ENCODE data around the gene MYLK. TPM values are rescaled to one million over a fixed set of nuclear protein-coding genes. Genes with fewer than 3 reads are reported as not detected.

MYLK gene
- total and polyA plus RNA-seq, 10 of the 15 experiments (the other 5 are each of a cell fraction or from before 2014, with no cell fraction given) = 0.04 to 1.6 (median 0.42) TPM; not detected in 1

DNA sequence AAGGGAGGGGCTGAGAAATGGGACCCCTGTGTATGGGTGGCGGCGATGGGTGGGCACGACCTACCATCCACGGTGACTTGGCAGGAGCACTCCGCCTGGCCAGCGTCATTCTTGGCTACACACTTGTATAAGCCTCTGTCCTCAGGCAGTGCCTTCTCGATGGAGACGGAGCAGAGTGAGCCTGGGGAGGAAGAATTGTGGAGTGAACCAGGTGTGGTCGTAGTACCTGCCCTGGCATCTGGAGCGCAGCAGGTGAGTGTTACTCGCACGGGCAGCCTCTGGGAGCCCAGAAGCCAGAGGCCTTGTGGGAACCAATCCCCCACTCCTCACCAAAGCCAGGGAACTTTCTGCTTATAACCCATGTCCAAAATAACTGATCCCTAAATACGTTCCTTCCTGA, 191.5 kb downstream of the MYLK start (continued):
- TF ChIP-seq, protein P1, sequence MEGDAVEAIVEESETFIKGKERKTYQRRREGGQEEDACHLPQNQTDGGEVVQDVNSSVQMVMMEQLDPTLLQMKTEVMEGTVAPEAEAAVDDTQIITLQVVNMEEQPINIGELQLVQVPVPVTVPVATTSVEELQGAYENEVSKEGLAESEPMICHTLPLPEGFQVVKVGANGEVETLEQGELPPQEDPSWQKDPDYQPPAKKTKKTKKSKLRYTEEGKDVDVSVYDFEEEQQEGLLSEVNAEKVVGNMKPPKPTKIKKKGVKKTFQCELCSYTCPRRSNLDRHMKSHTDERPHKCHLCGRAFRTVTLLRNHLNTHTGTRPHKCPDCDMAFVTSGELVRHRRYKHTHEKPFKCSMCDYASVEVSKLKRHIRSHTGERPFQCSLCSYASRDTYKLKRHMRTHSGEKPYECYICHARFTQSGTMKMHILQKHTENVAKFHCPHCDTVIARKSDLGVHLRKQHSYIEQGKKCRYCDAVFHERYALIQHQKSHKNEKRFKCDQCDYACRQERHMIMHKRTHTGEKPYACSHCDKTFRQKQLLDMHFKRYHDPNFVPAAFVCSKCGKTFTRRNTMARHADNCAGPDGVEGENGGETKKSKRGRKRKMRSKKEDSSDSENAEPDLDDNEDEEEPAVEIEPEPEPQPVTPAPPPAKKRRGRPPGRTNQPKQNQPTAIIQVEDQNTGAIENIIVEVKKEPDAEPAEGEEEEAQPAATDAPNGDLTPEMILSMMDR (IDR thresholded peaks at IDR 0.05 in 2 of 3, conservative IDR thresholded peaks at IDR 0.05 in 1 of 3; ENCODE audit: control insufficient read depth in 2 of 3, extremely low read depth in 1 of 3, insufficient read depth in 1 of 3, low read depth in 3 of 3, low read length in 3 of 3) = no peak
- TF ChIP-seq, protein P2, sequence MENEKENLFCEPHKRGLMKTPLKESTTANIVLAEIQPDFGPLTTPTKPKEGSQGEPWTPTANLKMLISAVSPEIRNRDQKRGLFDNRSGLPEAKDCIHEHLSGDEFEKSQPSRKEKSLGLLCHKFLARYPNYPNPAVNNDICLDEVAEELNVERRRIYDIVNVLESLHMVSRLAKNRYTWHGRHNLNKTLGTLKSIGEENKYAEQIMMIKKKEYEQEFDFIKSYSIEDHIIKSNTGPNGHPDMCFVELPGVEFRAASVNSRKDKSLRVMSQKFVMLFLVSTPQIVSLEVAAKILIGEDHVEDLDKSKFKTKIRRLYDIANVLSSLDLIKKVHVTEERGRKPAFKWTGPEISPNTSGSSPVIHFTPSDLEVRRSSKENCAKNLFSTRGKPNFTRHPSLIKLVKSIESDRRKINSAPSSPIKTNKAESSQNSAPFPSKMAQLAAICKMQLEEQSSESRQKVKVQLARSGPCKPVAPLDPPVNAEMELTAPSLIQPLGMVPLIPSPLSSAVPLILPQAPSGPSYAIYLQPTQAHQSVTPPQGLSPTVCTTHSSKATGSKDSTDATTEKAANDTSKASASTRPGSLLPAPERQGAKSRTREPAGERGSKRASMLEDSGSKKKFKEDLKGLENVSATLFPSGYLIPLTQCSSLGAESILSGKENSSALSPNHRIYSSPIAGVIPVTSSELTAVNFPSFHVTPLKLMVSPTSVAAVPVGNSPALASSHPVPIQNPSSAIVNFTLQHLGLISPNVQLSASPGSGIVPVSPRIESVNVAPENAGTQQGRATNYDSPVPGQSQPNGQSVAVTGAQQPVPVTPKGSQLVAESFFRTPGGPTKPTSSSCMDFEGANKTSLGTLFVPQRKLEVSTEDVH (IDR thresholded peaks at IDR 0.05; ENCODE audit: low read depth, partially characterized antibody) = no peak
- TF ChIP-seq BMI1 (IDR thresholded peaks at IDR 0.05; ENCODE audit: borderline replicate concordance) (no peak), LARP7 (IDR thresholded peaks at IDR 0.05) (no peak), ELK1 (IDR thresholded peaks at IDR 0.05; ENCODE audit: low read depth, low read length) (no peak), YY1 (IDR thresholded peaks at IDR 0.05; ENCODE audit: low read depth, low read length) (no peak)

GRCh38 chr3:123692041-123692440, 192.1 kb downstream of the MYLK start:
- H4K20me1 ChIP-seq (ENCODE audit: control insufficient read depth, insufficient read depth) = no peaks in the 10 kb centered on the region
- WGBS (ENCODE audit: insufficient coverage, insufficient replicate concordance, low lambda C conversion rate, missing lambda C conversion rate) = 45% methylated on average over 9 of the region's 9 CpGs
- TF ChIP-seq, protein P3, sequence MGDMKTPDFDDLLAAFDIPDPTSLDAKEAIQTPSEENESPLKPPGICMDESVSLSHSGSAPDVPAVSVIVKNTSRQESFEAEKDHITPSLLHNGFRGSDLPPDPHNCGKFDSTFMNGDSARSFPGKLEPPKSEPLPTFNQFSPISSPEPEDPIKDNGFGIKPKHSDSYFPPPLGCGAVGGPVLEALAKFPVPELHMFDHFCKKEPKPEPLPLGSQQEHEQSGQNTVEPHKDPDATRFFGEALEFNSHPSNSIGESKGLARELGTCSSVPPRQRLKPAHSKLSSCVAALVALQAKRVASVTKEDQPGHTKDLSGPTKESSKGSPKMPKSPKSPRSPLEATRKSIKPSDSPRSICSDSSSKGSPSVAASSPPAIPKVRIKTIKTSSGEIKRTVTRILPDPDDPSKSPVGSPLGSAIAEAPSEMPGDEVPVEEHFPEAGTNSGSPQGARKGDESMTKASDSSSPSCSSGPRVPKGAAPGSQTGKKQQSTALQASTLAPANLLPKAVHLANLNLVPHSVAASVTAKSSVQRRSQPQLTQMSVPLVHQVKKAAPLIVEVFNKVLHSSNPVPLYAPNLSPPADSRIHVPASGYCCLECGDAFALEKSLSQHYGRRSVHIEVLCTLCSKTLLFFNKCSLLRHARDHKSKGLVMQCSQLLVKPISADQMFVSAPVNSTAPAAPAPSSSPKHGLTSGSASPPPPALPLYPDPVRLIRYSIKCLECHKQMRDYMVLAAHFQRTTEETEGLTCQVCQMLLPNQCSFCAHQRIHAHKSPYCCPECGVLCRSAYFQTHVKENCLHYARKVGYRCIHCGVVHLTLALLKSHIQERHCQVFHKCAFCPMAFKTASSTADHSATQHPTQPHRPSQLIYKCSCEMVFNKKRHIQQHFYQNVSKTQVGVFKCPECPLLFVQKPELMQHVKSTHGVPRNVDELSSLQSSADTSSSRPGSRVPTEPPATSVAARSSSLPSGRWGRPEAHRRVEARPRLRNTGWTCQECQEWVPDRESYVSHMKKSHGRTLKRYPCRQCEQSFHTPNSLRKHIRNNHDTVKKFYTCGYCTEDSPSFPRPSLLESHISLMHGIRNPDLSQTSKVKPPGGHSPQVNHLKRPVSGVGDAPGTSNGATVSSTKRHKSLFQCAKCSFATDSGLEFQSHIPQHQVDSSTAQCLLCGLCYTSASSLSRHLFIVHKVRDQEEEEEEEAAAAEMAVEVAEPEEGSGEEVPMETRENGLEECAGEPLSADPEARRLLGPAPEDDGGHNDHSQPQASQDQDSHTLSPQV (IDR thresholded peaks at IDR 0.05) = no peak
- TF ChIP-seq E4F1 (IDR thresholded peaks at IDR 0.05; ENCODE audit: borderline replicate concordance, partially characterized antibody) = no peak
- TF ChIP-seq SREBF1 (IDR thresholded peaks at IDR 0.05; ENCODE audit: low read length) = no peak
- DNase-seq (ENCODE audit: low read depth, low spot score) (no peak), FAIRE-seq (no peak), ATAC-seq (no peak)
- RAD21 ChIA-PET (ENCODE audit: unreplicated experiment) = interaction anchor here (0.5 kb wide), 1 partner anchor 773 kb away, joined by 3 read pairs; no protein-coding TSS in a partner anchor
- H3K79me2 ChIP-seq (ENCODE audit: control insufficient read depth, insufficient read depth, low read length) = no peaks in the 10 kb centered on the region
- no peaks in the 10 kb centered on the region for H3K36me3 ChIP-seq (ENCODE audit: control insufficient read depth in 2 of 2, insufficient read depth in 2 of 2, low read length in 1 of 2)
- H3K9me3 ChIP-seq (replicated peaks; ENCODE audit: control insufficient read depth, insufficient read depth, low read length) = no peaks in the 10 kb centered on the region
- H3K27me3 ChIP-seq (replicated peaks in 1 of 2; ENCODE audit: control insufficient read depth in 2 of 2, insufficient read depth in 2 of 2, low read length in 1 of 2) = no peaks in the 10 kb centered on the region
- no TSS peak for BruUV-seq (replicated peaks)
- intact Hi-C loops (cut with micrococcal nuclease; ENCODE audit: unreplicated experiment) (no loop called here), in situ Hi-C loops (cut with MboI) (no loop called here)
- H3K4me3 ChIP-seq = no peak overlapping the region
- H3K27ac ChIP-seq (ENCODE audit: control insufficient read depth, insufficient read depth) = no peak overlapping the region
- H3K9ac ChIP-seq (ENCODE audit: control insufficient read depth, insufficient read depth, low read length) = no peak overlapping the region
- POLR2A ChIA-PET = no interaction called here
- no peak overlapping the region for H2AFZ ChIP-seq (ENCODE audit: control insufficient read depth, low read depth, low read length)
- CTCF ChIA-PET = interaction anchor here (1.2 kb wide), 1 partner anchor 38 kb away, joined by 4 read pairs; no protein-coding TSS in a partner anchor
- SMC1A ChIA-PET (ENCODE audit: uncharacterized antibody, unreplicated experiment) = no interaction called here
- no peak overlapping the region for H3K4me2 ChIP-seq (ENCODE audit: control insufficient read depth, insufficient read depth)
- H3K4me1 ChIP-seq (ENCODE audit: control insufficient read depth, insufficient read depth, low read length) = peaks cover 6% of the 10 kb centered on the region
